ENCODE measurements around the gene KRT76. TPM values are rescaled to one million over a fixed set of nuclear protein-coding genes. Genes with fewer than 3 reads are reported as not detected.

The KRT76 gene
- total RNA-seq, 1 donor from 2014 or later, result not detected

DNA sequence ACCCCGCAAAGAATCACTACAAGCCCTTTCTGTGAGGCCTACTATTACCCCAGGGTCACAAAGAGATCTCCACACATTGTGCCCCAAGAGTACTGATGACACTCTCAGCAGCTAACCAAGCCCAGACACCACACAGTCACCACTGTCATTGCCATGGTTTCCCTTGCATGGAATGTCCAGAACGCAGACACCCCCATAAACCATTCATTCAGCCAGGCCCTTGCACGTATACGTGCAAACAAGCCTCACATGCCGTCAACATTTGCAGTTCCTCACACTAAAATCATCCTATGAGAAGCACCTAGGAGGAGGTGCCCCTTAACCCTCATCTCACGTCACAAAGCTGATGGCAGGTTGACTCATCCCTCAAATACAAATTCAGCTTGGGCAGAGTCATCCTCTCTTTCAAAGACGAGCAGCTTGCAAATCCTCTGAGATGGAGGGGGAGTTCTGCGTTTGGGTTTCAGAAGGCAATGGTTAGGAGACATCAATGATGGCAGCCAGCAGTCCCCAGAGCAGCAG, 56.7 kb downstream of the KRT76 start:
- Mint-ChIP-seq H3K9me3 (no peaks in the 10 kb centered on the region), H3K27me3 (ENCODE audit: low read depth) (peaks cover 76% of the 10 kb centered on the region), H3K36me3 (no peaks in the 10 kb centered on the region), H3K4me1 (no peaks in the 10 kb centered on the region), H3K27ac (no peak overlapping the region), H3K4me3 (no peak overlapping the region)
- no peak for DNase-seq (ENCODE audit: low spot score in 2 of 2, unreplicated experiment in 2 of 2)
- TF ChIP-seq, protein P1, sequence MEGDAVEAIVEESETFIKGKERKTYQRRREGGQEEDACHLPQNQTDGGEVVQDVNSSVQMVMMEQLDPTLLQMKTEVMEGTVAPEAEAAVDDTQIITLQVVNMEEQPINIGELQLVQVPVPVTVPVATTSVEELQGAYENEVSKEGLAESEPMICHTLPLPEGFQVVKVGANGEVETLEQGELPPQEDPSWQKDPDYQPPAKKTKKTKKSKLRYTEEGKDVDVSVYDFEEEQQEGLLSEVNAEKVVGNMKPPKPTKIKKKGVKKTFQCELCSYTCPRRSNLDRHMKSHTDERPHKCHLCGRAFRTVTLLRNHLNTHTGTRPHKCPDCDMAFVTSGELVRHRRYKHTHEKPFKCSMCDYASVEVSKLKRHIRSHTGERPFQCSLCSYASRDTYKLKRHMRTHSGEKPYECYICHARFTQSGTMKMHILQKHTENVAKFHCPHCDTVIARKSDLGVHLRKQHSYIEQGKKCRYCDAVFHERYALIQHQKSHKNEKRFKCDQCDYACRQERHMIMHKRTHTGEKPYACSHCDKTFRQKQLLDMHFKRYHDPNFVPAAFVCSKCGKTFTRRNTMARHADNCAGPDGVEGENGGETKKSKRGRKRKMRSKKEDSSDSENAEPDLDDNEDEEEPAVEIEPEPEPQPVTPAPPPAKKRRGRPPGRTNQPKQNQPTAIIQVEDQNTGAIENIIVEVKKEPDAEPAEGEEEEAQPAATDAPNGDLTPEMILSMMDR (IDR thresholded peaks at IDR 0.05; ENCODE audit: unreplicated experiment), result no peak

Other genes starting within 250 kb of the KRT76 start
- not detected in 3 replicates for gene KRT71, start 224.2 kb downstream of the KRT76 start, total RNA-seq
- gene KRT74, start 203.5 kb downstream of the KRT76 start, total RNA-seq, result not detected in 3 replicates
- not detected in 3 replicates for gene KRT72, start 175.9 kb downstream of the KRT76 start, total RNA-seq
- not detected in 3 replicates for gene KRT73, start 158.8 kb downstream of the KRT76 start, total RNA-seq
- not detected in 3 replicates for gene KRT2, start 125.1 kb downstream of the KRT76 start, total RNA-seq
- gene KRT1, start 96.9 kb downstream of the KRT76 start, total RNA-seq, result not detected in 3 replicates
- not detected in 3 replicates for gene KRT77, start 73.8 kb downstream of the KRT76 start, total RNA-seq
- gene KRT3, start 18.8 kb upstream of the KRT76 start, total RNA-seq, result 0.50 to 0.78 TPM (median 0.75 TPM) in 3 replicates
- 1.00 to 1.4 TPM (median 1.3 TPM) in 3 replicates for gene KRT4, start 36.8 kb upstream of the KRT76 start, total RNA-seq
- gene KRT79, start 57.0 kb upstream of the KRT76 start, total RNA-seq, result not detected in 3 replicates
- gene KRT78, start 71.6 kb upstream of the KRT76 start, total RNA-seq, result not detected in 3 replicates
- gene KRT8, start 127.7 kb upstream of the KRT76 start, total RNA-seq, result 1,131 to 1,194 TPM (median 1,142 TPM) in 3 replicates
- 714 to 762 TPM (median 725 TPM) in 3 replicates for gene KRT18, start 171.8 kb upstream of the KRT76 start, total RNA-seq
- gene EIF4B, start 229.1 kb upstream of the KRT76 start, total RNA-seq, result 544 to 576 TPM (median 554 TPM) in 3 replicates